ENCODE data around the gene FOXJ1. TPM values are rescaled to one million over a fixed set of nuclear protein-coding genes. Genes with fewer than 3 reads are reported as not detected.

Gene FOXJ1
- total and polyA plus RNA-seq, 3 experiments from 2014 or later: 0.64 to 0.94 (median 0.68) TPM

DNA sequence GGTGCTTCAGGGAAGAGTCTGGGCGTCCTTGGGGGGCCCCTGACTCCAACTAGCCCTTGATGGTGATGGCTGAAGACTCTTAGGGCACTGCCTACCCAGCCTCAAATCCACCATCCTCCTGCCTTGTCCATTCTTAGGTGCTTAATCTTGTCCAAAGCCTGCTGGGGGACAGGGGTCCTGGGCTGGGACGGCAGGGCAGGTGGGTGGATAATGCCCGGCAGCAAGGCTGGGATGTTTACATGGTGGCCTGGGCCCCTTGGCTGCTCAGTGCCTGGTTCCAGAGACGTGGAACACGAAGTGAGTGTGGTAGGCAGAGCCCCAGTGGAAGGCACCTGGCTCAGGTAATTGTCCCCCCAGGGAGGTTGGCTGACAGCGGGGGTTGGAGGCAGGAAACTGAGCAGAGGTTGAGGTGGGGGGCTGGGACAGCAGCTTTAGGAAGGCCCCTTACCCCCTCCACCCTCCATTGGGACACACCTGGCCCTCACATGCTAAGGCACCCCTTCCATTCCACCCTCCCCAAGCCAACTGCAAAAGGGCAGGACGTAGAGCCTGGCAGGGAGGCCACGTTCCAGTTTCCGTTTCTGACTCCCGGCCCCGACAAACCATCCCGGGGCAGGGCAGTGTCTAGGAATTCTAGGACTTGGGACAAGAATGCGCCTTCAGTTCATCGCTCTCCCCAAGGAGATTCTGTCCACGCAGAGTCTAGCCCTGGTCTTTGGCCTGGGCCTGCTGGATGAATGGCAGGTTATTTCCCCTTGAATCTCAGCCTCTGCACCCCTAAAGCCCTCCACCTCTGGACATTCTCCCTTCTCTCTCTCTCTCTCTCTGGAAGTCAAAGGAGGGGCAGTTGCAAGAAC, 1.9 kb downstream of the FOXJ1 start:
- no peaks in the 10 kb centered on the region for H3K9me3 ChIP-seq (ENCODE audit: low read length)
- ChIA-PET CTCF (no interaction called here), POLR2A (no interaction called here)
- no peaks in the 10 kb centered on the region for H3K36me3 ChIP-seq (ENCODE audit: insufficient read depth, low read length)
- DNase-seq: peak in 1 of 5 donors; percentile 44
- H3K27ac ChIP-seq (ENCODE audit: low read depth, low read length): no peak overlapping the region
- H3K27me3 ChIP-seq (ENCODE audit: insufficient read depth, low read length, poor library complexity, severe bottlenecking): no peaks in the 10 kb centered on the region
- Mint-ChIP-seq H3K4me1 (peaks cover 38 to 56% (median 40%) of the 10 kb centered on the region in 3 donors), H3K36me3 (no peaks in the 10 kb centered on the region), H3K4me3 (peak overlapping the region in 4 of 7 donors; percentile 8 to 75 (median 42)), H3K27me3 (peaks cover 0 to 10% of the 10 kb centered on the region in 2 donors), H3K27ac (peak overlapping the region in 2 of 8 donors; percentile 11 to 88), H3K9me3 (no peaks in the 10 kb centered on the region)
- H3K4me1 ChIP-seq (ENCODE audit: insufficient read depth, low read length): peaks cover 45% of the 10 kb centered on the region
- no peak overlapping the region for H3K4me3 ChIP-seq (ENCODE audit: low read length)

GRCh38 chr17:76138234-76138895, 2.7 kb downstream of the FOXJ1 start:
- POLR2A ChIA-PET: no interaction called here
- H3K4me1 Mint-ChIP-seq: peaks cover 36 to 54% (median 38%) of the 10 kb centered on the region in 3 donors

DNA sequence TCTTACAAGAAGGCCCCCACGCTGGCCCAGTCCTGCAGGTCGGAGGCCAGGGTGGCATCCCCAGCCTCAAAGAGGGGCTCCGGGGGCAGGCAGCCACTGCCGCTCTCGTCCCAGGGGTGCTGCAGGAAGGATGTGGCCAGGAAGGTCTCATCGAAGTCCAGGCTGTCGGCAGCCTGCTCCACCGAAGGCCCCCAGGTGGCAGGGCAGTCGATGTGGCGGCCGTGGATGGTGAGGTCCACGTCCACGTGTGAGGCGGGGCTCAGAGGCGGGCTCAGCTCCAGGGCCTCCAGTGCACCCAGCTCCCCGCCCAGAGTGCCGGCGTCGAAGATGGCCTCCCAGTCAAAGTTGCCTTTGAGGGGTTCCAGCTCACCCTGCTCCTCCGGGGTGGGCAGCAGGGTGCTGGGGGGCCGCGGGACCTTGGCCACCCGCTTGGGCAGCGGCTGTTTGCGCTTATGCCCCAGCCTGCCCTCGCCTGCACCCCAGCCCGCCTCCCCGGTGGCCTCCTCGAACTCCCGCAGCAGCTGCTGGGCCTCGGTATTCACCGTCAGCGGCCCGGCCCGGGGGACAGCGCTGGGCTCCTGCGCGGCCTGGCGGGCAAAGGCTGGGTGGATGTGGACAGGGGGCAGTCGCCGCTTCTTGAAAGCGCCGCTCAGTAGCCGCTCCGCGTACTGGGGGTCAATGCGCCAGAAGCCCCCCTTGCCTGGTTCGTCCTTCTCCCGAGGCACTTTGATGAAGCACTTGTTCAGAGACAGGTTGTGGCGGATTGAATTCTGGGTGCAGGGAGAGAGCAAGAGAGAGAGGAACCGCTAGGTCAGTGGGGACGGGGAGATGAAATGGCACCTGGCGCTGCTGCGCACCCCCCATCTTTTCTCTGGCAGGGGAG, 3.5 kb downstream of the FOXJ1 start:
- no peaks in the 10 kb centered on the region for H3K9me3 Mint-ChIP-seq
- POLR2A ChIA-PET: no interaction called here
- H3K4me1 Mint-ChIP-seq: peaks cover 29 to 47% (median 31%) of the 10 kb centered on the region in 3 donors

More at GRCh38 chr17:76138234-76138895, 2.7 kb downstream of the FOXJ1 start:
- no peak overlapping the region for H3K27ac ChIP-seq (ENCODE audit: low read depth, low read length)
- H3K9me3 ChIP-seq (ENCODE audit: low read length): no peaks in the 10 kb centered on the region
- no peaks in the 10 kb centered on the region for H3K36me3 ChIP-seq (ENCODE audit: insufficient read depth, low read length)
- Mint-ChIP-seq H3K9me3 (no peaks in the 10 kb centered on the region), H3K36me3 (no peaks in the 10 kb centered on the region), H3K27ac (peak overlapping the region in 1 of 8 donors; percentile 88), H3K4me3 (no peak overlapping the region), H3K27me3 (peaks cover 0 to 10% of the 10 kb centered on the region in 2 donors)
- no peaks in the 10 kb centered on the region for H3K27me3 ChIP-seq (ENCODE audit: insufficient read depth, low read length, poor library complexity, severe bottlenecking)
- H3K4me1 ChIP-seq (ENCODE audit: insufficient read depth, low read length): peaks cover 37% of the 10 kb centered on the region
- H3K4me3 ChIP-seq (ENCODE audit: low read length): no peak overlapping the region
- DNase-seq: peak in 1 of 5 donors; percentile 26
- CTCF ChIA-PET: no interaction called here

GRCh38 chr17:76137001-76137350, 4.1 kb downstream of the FOXJ1 start:
- no peak overlapping the region for H3K27ac ChIP-seq (ENCODE audit: low read depth, low read length)
- H3K27me3 ChIP-seq (ENCODE audit: insufficient read depth, low read length, poor library complexity, severe bottlenecking): no peaks in the 10 kb centered on the region
- Mint-ChIP-seq H3K27ac (no peak overlapping the region), H3K4me1 (peaks cover 23 to 41% (median 25%) of the 10 kb centered on the region in 3 donors), H3K4me3 (peak overlapping the region in 1 of 7 donors; percentile 16), H3K36me3 (no peaks in the 10 kb centered on the region), H3K27me3 (peaks cover 0 to 8% of the 10 kb centered on the region in 2 donors), H3K9me3 (no peaks in the 10 kb centered on the region)
- H3K4me1 ChIP-seq (ENCODE audit: insufficient read depth, low read length): peaks cover 23% of the 10 kb centered on the region
- H3K9me3 ChIP-seq (ENCODE audit: low read length): no peaks in the 10 kb centered on the region
- DNase-seq: no peak
- no peaks in the 10 kb centered on the region for H3K36me3 ChIP-seq (ENCODE audit: insufficient read depth, low read length)
- POLR2A ChIA-PET: no interaction called here
- no peak overlapping the region for H3K4me3 ChIP-seq (ENCODE audit: low read length)
- CTCF ChIA-PET: interaction anchor here (1.4 kb wide), 1 partner anchor 143 kb away, joined by 3 read pairs; no protein-coding TSS in a partner anchor

More for the DNA sequence above, 3.5 kb downstream of the FOXJ1 start:
- Histone ChIP-seq H3K4me1 (ENCODE audit: insufficient read depth, low read length) (peaks cover 29% of the 10 kb centered on the region), H3K27ac (ENCODE audit: low read depth, low read length) (no peak overlapping the region), H3K4me3 (ENCODE audit: low read length) (no peak overlapping the region), H3K36me3 (ENCODE audit: insufficient read depth, low read length) (no peaks in the 10 kb centered on the region), H3K27me3 (ENCODE audit: insufficient read depth, low read length, poor library complexity, severe bottlenecking) (no peaks in the 10 kb centered on the region), H3K9me3 (ENCODE audit: low read length) (no peaks in the 10 kb centered on the region)
- Mint-ChIP-seq H3K27ac (peak overlapping the region in 1 of 8 donors; percentile 43), H3K36me3 (no peaks in the 10 kb centered on the region), H3K27me3 (peaks cover 0 to 9% of the 10 kb centered on the region in 2 donors), H3K4me3 (peak overlapping the region in 1 of 7 donors; percentile 56)
- CTCF ChIA-PET: no interaction called here
- DNase-seq: peak in 1 of 5 donors; percentile 44

GRCh38 chr17:76136276-76137000, 4.6 kb downstream of the FOXJ1 start:
- H3K4me3 ChIP-seq (ENCODE audit: low read length): no peak overlapping the region
- peaks cover 18% of the 10 kb centered on the region for H3K4me1 ChIP-seq (ENCODE audit: insufficient read depth, low read length)
- H3K36me3 ChIP-seq (ENCODE audit: insufficient read depth, low read length): no peaks in the 10 kb centered on the region
- no peak overlapping the region for H3K27ac ChIP-seq (ENCODE audit: low read depth, low read length)
- Mint-ChIP-seq H3K9me3 (no peaks in the 10 kb centered on the region), H3K27ac (peak overlapping the region in 1 of 8 donors; percentile 17), H3K4me1 (peaks cover 19 to 36% (median 21%) of the 10 kb centered on the region in 3 donors), H3K27me3 (peaks cover 0 to 7% of the 10 kb centered on the region in 2 donors), H3K36me3 (no peaks in the 10 kb centered on the region), H3K4me3 (peak overlapping the region in 1 of 7 donors; percentile 16)
- no peaks in the 10 kb centered on the region for H3K27me3 ChIP-seq (ENCODE audit: insufficient read depth, low read length, poor library complexity, severe bottlenecking)
- CTCF ChIA-PET: interaction anchor here (1.4 kb wide), 1 partner anchor 143 kb away, joined by 3 read pairs; no protein-coding TSS in a partner anchor
- DNase-seq: no peak
- POLR2A ChIA-PET: no interaction called here
- no peaks in the 10 kb centered on the region for H3K9me3 ChIP-seq (ENCODE audit: low read length)

DNA sequence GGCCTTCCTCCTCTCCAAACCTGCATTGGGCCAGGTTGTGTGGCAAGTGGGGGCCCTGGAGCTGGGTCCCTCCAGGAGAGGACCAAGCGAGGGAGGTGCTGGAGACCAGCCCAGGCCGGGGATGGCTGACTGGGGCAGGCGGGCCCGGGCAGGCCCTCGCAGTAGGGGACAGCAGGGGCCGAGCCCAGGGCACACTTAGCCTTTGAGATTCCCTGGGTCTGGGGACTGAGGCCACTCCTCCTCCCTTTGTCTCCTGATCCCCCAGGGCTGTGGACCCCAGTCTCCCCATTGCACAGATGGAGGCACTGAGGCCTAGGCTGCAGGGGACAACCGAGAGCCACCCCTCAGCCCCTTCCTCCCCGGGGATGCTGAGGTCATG, 5.2 kb downstream of the FOXJ1 start:
- peaks cover 17 to 31% (median 17%) of the 10 kb centered on the region in 3 donors for H3K4me1 Mint-ChIP-seq
- Histone ChIP-seq H3K4me1 (ENCODE audit: insufficient read depth, low read length) (peaks cover 13% of the 10 kb centered on the region), H3K9me3 (ENCODE audit: low read length) (no peaks in the 10 kb centered on the region), H3K4me3 (ENCODE audit: low read length) (no peak overlapping the region), H3K27me3 (ENCODE audit: insufficient read depth, low read length, poor library complexity, severe bottlenecking) (no peaks in the 10 kb centered on the region), H3K27ac (ENCODE audit: low read depth, low read length) (no peak overlapping the region), H3K36me3 (ENCODE audit: insufficient read depth, low read length) (no peaks in the 10 kb centered on the region)
- no peak for DNase-seq
- H3K27ac Mint-ChIP-seq: no peak overlapping the region
- peaks cover 0 to 3% of the 10 kb centered on the region in 2 donors for H3K27me3 Mint-ChIP-seq
- H3K36me3 Mint-ChIP-seq: no peaks in the 10 kb centered on the region
- ChIA-PET CTCF (interaction anchor here (1.4 kb wide), 1 partner anchor 144 kb away, joined by 3 read pairs; no protein-coding TSS in a partner anchor), POLR2A (no interaction called here)
- H3K9me3 Mint-ChIP-seq: no peaks in the 10 kb centered on the region
- H3K4me3 Mint-ChIP-seq: peak overlapping the region in 1 of 7 donors; percentile 76

All from CD8-positive, alpha-beta memory T cell (primary cell).